ENCODE measurements around the gene AVEN. TPM values are rescaled to one million over a fixed set of nuclear protein-coding genes. Genes with fewer than 3 reads are reported as not detected.

Gene AVEN
- polyA plus RNA-seq, 1 of the 3 experiments (the other 2 are of a cell fraction), result 7.5 TPM

DNA sequence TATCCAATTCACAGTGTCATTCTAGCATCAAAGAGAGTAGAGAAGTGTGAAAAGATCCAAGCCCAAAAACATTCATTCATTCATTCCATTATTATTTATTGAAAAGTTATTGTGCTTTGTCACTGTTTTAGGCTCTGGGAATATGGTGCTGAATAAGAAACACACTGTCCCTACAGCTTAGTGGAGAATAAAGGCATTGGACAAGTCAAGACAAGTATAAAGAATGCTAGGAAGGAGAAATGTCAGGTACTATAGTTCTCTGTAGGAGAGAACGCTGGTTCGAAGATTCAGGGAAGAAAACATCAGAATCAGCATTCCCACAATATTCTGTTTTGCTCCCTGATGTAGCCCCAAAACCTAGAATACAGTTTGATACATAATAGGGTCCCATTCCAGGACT is 199.5 kb downstream of the AVEN start (continued):
- no peak for TF ChIP-seq REST (IDR thresholded peaks at IDR 0.05; ENCODE audit: low read depth, low read length)
- no peak for TF ChIP-seq NRF1 (IDR thresholded peaks at IDR 0.05; ENCODE audit: low read depth, low read length)
- no peak for TF ChIP-seq TAF1 (IDR thresholded peaks at IDR 0.05; ENCODE audit: borderline replicate concordance, low read depth, low read length)
- no peak for TF ChIP-seq TCF12 (IDR thresholded peaks at IDR 0.05)
- TF ChIP-seq FOXJ3 (CRISPR knock-in tag; IDR thresholded peaks at IDR 0.05), result no peak
- TF ChIP-seq, protein P1, sequence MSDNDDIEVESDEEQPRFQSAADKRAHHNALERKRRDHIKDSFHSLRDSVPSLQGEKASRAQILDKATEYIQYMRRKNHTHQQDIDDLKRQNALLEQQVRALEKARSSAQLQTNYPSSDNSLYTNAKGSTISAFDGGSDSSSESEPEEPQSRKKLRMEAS (IDR thresholded peaks at IDR 0.05; ENCODE audit: low read depth), result no peak
- no peak for TF ChIP-seq SIN3A (IDR thresholded peaks at IDR 0.05; ENCODE audit: borderline replicate concordance, low read depth, low read length)
- TF ChIP-seq USF2 (IDR thresholded peaks at IDR 0.05; ENCODE audit: borderline replicate concordance, low read depth, low read length), result no peak

DNA sequence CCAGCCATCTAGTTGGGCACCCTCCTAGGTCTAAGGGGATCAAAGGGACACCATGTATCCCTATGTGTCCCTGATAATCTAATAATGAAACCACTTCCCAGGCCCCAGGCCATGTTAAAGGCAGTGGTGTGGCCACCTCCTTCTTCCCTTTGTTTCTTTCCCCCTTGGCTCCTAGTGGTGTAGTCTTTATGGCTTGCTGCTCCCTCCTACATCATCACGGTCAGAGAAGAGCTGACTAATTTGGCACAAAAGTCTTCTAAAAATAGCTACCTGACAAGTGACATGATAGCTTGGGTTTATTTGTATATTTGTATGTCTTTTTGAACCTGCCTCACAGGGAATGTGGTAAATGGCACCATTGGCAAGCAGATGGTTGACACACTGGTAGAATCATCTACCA is 201.7 kb downstream of the AVEN start:
- Histone ChIP-seq H3K4me3 (ENCODE audit: low read depth in 2 of 2, low read length in 1 of 2) (no peak overlapping the region), H3K9ac (no peak overlapping the region), H3K79me2 (ENCODE audit: insufficient read depth) (no peaks in the 10 kb centered on the region), H2AFZ (ENCODE audit: low read depth) (no peak overlapping the region), H3K27ac (ENCODE audit: low read depth in 2 of 2, low read length in 1 of 2) (no peak overlapping the region), H3K36me3 (replicated peaks in 1 of 2; ENCODE audit: control insufficient read depth in 1 of 2, insufficient read depth in 2 of 2, low read length in 1 of 2) (no peaks in the 10 kb centered on the region), H3K4me2 (no peak overlapping the region), H3K27me3 (ENCODE audit: insufficient read depth) (no peaks in the 10 kb centered on the region), H4K20me1 (ENCODE audit: insufficient read depth) (no peaks in the 10 kb centered on the region), H3F3A (replicated peaks; ENCODE audit: insufficient read depth) (no peaks in the 10 kb centered on the region), H3K4me1 (ENCODE audit: control insufficient read depth in 1 of 2, insufficient read depth in 2 of 2, low read depth in 1 of 2, low read length in 1 of 2) (peaks cover 0 to 2% of the 10 kb centered on the region in 2 experiments; a peak in 1 of 4 replicates), H3K9me3 (no peaks in the 10 kb centered on the region), H3K9me2 (no peaks in the 10 kb centered on the region)
- 59% methylated on average over 1 of the region's 1 CpG for WGBS (ENCODE audit: low lambda C conversion rate)
- POLR2A ChIA-PET, result no interaction called here
- no peak for TF ChIP-seq SIN3A (IDR thresholded peaks at IDR 0.05; ENCODE audit: borderline replicate concordance, low read depth, low read length)
- TF ChIP-seq PBX3 (IDR thresholded peaks at IDR 0.05), result no peak
- no peak for TF ChIP-seq NRF1 (IDR thresholded peaks at IDR 0.05; ENCODE audit: low read depth, low read length)
- TF ChIP-seq ELF1 (IDR thresholded peaks at IDR 0.05), result no peak
- no peak for TF ChIP-seq MXI1 (IDR thresholded peaks at IDR 0.05; ENCODE audit: low read depth, low read length)
- TF ChIP-seq POLR2AphosphoS5 (IDR thresholded peaks at IDR 0.05; ENCODE audit: low read depth, low read length), result no peak
- TF ChIP-seq FOXM1 (IDR thresholded peaks at IDR 0.05; ENCODE audit: low read depth), result no peak
- TF ChIP-seq, protein P2, sequence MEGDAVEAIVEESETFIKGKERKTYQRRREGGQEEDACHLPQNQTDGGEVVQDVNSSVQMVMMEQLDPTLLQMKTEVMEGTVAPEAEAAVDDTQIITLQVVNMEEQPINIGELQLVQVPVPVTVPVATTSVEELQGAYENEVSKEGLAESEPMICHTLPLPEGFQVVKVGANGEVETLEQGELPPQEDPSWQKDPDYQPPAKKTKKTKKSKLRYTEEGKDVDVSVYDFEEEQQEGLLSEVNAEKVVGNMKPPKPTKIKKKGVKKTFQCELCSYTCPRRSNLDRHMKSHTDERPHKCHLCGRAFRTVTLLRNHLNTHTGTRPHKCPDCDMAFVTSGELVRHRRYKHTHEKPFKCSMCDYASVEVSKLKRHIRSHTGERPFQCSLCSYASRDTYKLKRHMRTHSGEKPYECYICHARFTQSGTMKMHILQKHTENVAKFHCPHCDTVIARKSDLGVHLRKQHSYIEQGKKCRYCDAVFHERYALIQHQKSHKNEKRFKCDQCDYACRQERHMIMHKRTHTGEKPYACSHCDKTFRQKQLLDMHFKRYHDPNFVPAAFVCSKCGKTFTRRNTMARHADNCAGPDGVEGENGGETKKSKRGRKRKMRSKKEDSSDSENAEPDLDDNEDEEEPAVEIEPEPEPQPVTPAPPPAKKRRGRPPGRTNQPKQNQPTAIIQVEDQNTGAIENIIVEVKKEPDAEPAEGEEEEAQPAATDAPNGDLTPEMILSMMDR (IDR thresholded peaks at IDR 0.05), result no peak
- TF ChIP-seq RXRA (IDR thresholded peaks at IDR 0.05; ENCODE audit: borderline replicate concordance, low read depth), result no peak
- no peak for TF ChIP-seq GABPA (IDR thresholded peaks at IDR 0.05; ENCODE audit: low read depth)
- no peak for TF ChIP-seq TCF12 (IDR thresholded peaks at IDR 0.05)
- TF ChIP-seq RCOR1 (IDR thresholded peaks at IDR 0.05; ENCODE audit: low read length), result no peak
- no peak for TF ChIP-seq USF2 (IDR thresholded peaks at IDR 0.05; ENCODE audit: borderline replicate concordance, low read depth, low read length)
- DNase-seq, result no peak
- CTCF ChIA-PET, result interaction anchor here (1.0 kb wide), 1 partner anchor 99 kb away, joined by 3 read pairs; no protein-coding TSS in a partner anchor
